Placental pericyte (primary cell): Measurements from ENCODE around the gene PDE6A. TPM values are rescaled to one million over a fixed set of nuclear protein-coding genes. Genes with fewer than 3 reads are reported as not detected.

ENCODE experiments used
- small RNA-seq: library from RNA; depleted of rRNA; stranded (forward); fragments of <200 nt; gene quantifications from one replicate; pipeline ENCODE3, GENCODE V24; 2012; ENCODE audit warnings: low replicate concordance
- total RNA-seq: library from RNA; depleted of rRNA; stranded (reverse); fragments of >200 nt; gene quantifications from 2 replicates; pipeline ENCODE4 v1.2.3, GENCODE V29; 2012

PDE6A gene
- not detected in 2 replicates for total RNA-seq

GRCh38 chr5:149944666-149945065, at the start of gene PDE6A:
Gene PDE6A (minus strand): TSS chr5:149944793. CDS start chr5:149944673, 120 bp downstream.

GRCh38 chr5:149960272-149961185, 15.9 kb upstream of the PDE6A start, which contains the start of gene SLC26A2:
Gene SLC26A2 (plus strand): TSS chr5:149960758. CDS start chr5:149977653, 16,895 bp downstream.

Small RNAs within 50 kb of the gene (small RNA-seq; reads per million reads assigned to genes)
- not detected for gene RF00019

Other genes with a start within 250 kb of the PDE6A start
- 0.44 and 1.4 TPM in 2 replicates for gene PPARGC1B, start 214.5 kb downstream of the PDE6A start, total RNA-seq
- gene SLC26A2, start 16.0 kb upstream of the PDE6A start, total RNA-seq = 17.3 and 23.0 TPM in 2 replicates
- gene TIGD6, start 55.9 kb upstream of the PDE6A start, total RNA-seq = 7.6 and 7.7 TPM in 2 replicates
- gene HMGXB3, start 55.9 kb upstream of the PDE6A start, total RNA-seq = 48.4 and 77.0 TPM in 2 replicates
- gene CSF1R, start 141.8 kb upstream of the PDE6A start, total RNA-seq = 0.66 and 1.1 TPM in 2 replicates
- 114 and 359 TPM in 2 replicates for gene PDGFRB, start 211.1 kb upstream of the PDE6A start, total RNA-seq
- 0.22 and 0.57 TPM in 2 replicates for gene CDX1, start 222.0 kb upstream of the PDE6A start, total RNA-seq
- gene SLC6A7, start 245.3 kb upstream of the PDE6A start, total RNA-seq = under 0.01 TPM in 1 of 2 replicates, not detected in the other